ENCODE results near the gene DGLUCY. TPM values are rescaled to one million over a fixed set of nuclear protein-coding genes. Genes with fewer than 3 reads are reported as not detected.

Gene DGLUCY
- total and polyA plus RNA-seq, 2 of the 8 experiments (the other 6 are each of a cell fraction or from before 2014, with no cell fraction given), result 24.9 to 31.8 TPM

- TF ChIP-seq CHD2 (IDR thresholded peaks at IDR 0.05; ENCODE audit: low read length) (no peak), POU5F1 (IDR thresholded peaks at IDR 0.05; ENCODE audit: low read depth, low read length) (no peak), KDM5A (IDR thresholded peaks at IDR 0.05; ENCODE audit: low read length) (no peak), TBP (IDR thresholded peaks at IDR 0.05; ENCODE audit: low read depth, low read length) (no peak), MAX (IDR thresholded peaks at IDR 0.05) (no peak), SAP30 (IDR thresholded peaks at IDR 0.05; ENCODE audit: insufficient read depth, insufficient replicate concordance, low read length) (no peak)
Observed at GRCh38 chr14:91250912-91251311, 137.0 kb downstream of the DGLUCY start (continued).
